HG03460 (cell line): ENCODE measurements around the gene NUP54.

ENCODE experiments used
- ATAC-seq: cut with Tn5 transposase; IDR thresholded peaks from one replicate; pipeline ENCODE4 v1.9.1; 2021; ENCODE audit not compliant: unreplicated experiment

Gene NUP54

GRCh38 chr4:76074468-76074867 lies 73.7 kb downstream of the NUP54 start, which contains the start of gene ART3:
TSS of gene ART3 (plus strand) at chr4:76074709. CDS start at chr4:76075890, 1,181 bp downstream.
- ATAC-seq, result no peak

GRCh38 chr4:76072760-76073159 lies 75.4 kb downstream of the NUP54 start:
- ATAC-seq, result no peak

GRCh38 chr4:76067652-76068286 lies 80.4 kb downstream of the NUP54 start:
- ATAC-seq, result peak; percentile 76

GRCh38 chr4:76066546-76066945 lies 81.7 kb downstream of the NUP54 start:
- ATAC-seq, result no peak
